ENCODE data around the gene VWA5A.

DNA sequence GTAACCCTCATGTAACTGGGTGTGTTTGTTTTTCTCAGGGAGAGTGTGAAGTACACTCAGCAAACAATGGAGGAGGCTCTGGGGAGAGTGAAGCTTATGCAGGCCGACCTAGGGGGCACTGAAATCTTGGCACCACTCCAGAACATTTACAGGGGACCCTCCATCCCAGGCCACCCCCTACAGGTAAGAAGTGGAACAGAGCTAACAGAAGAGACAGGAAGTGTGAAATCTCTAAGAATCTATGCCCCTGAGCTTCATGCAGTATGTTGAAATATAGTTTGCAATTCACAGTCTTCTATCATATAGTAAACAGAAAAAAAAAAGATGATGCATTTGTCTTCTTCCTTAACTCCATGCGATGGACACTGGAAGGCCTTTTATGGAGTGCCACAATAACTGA lies 8.4 kb downstream of the VWA5A start:
- TF ChIP-seq, protein P1, sequence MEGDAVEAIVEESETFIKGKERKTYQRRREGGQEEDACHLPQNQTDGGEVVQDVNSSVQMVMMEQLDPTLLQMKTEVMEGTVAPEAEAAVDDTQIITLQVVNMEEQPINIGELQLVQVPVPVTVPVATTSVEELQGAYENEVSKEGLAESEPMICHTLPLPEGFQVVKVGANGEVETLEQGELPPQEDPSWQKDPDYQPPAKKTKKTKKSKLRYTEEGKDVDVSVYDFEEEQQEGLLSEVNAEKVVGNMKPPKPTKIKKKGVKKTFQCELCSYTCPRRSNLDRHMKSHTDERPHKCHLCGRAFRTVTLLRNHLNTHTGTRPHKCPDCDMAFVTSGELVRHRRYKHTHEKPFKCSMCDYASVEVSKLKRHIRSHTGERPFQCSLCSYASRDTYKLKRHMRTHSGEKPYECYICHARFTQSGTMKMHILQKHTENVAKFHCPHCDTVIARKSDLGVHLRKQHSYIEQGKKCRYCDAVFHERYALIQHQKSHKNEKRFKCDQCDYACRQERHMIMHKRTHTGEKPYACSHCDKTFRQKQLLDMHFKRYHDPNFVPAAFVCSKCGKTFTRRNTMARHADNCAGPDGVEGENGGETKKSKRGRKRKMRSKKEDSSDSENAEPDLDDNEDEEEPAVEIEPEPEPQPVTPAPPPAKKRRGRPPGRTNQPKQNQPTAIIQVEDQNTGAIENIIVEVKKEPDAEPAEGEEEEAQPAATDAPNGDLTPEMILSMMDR (IDR thresholded peaks at IDR 0.05): no peak
- TF ChIP-seq POLR2A (IDR thresholded peaks at IDR 0.05): no peak

Data from adrenal gland (tissue), 5 donors.